Measurements from ENCODE around the gene ELAVL3. TPM values are rescaled to one million over a fixed set of nuclear protein-coding genes. Genes with fewer than 3 reads are reported as not detected.
A peak's percentile ranks its signal among the peaks of the same experiment; 100 is the strongest.

ELAVL3 gene
- total and polyA plus RNA-seq, 2 of the 4 experiments (the other 2 are of a cell fraction): not detected

- no peak within 1 kb of the TSS for H3K18ac ChIP-seq (ENCODE audit: low read depth, low read length)
- peaks cover 4% of the 10 kb centered on the region for H3K9me1 ChIP-seq (ENCODE audit: insufficient read depth, low read length)
- H2BK5ac ChIP-seq (ENCODE audit: low read depth, low read length, poor library complexity, severe bottlenecking): peak within 1 kb of the TSS; percentile 69
- peak within 1 kb of the TSS; percentile 90 for H4K5ac ChIP-seq (ENCODE audit: low read depth, low read length)
- peak within 1 kb of the TSS; percentile 60 for H3K4me3 ChIP-seq (ENCODE audit: insufficient read depth, low read depth, low read length)
- no peak within 1 kb of the TSS for H2BK20ac ChIP-seq (ENCODE audit: low read depth, low read length)
- H2BK15ac ChIP-seq (ENCODE audit: low read depth, low read length): no peak within 1 kb of the TSS
- no peaks in the 10 kb centered on the region for H4K20me1 ChIP-seq (ENCODE audit: insufficient read depth, low read length)
- WGBS, 2 experiments (ENCODE audit: extremely low coverage in 2 of 2, insufficient read length in 1 of 2): 0% methylated on average over 35 of the region's 65 CpGs; no CpG with 5 or more reads in 1 of the 2 experiments
- H3K4ac ChIP-seq (ENCODE audit: low read depth, low read length): peak within 1 kb of the TSS; percentile 80
- H2AFZ ChIP-seq (replicated peaks; ENCODE audit: low read length, poor library complexity): peak within 1 kb of the TSS; percentile 90
- no peaks in the 10 kb centered on the region for H3K9me3 ChIP-seq (ENCODE audit: control insufficient read depth, insufficient read depth, low read length)
- peak within 1 kb of the TSS; percentile 99 for H2AK9ac ChIP-seq (replicated peaks; ENCODE audit: low read depth, low read length, poor library complexity)
- ChIA-PET CTCF (no interaction called here), POLR2A (ENCODE audit: unreplicated experiment) (no interaction called here)
- peak within 1 kb of the TSS; percentile 91 for H2AK5ac ChIP-seq (ENCODE audit: low read depth, low read length)
- intact Hi-C loops (cut with micrococcal nuclease) (no loop called here), dilution Hi-C loops (cut with HindIII; ENCODE audit: low sequenced_read_pairs, unreplicated experiment) (no loop called here), in situ Hi-C loops (cut with MboI; ENCODE audit: low sequenced_read_pairs) (no loop called here)
- TF ChIP-seq NFE2L2 (IDR thresholded peaks at IDR 0.05; ENCODE audit: low read depth, low read length) (no peak), CTCF (conservative IDR thresholded peaks at IDR 0.05; ENCODE audit: low read depth, low read length) (no peak), MAZ (IDR thresholded peaks at IDR 0.05; ENCODE audit: borderline replicate concordance, low read depth, low read length) (peak; percentile 73; the same call in 1 of the 2 replicates), ELK1 (IDR thresholded peaks at IDR 0.05; ENCODE audit: borderline replicate concordance, low read depth, low read length) (no peak), FOS (IDR thresholded peaks at IDR 0.05; ENCODE audit: low read depth, low read length) (no peak), SMC3 (IDR thresholded peaks at IDR 0.05; ENCODE audit: low read depth, low read length) (no peak), MAFK (IDR thresholded peaks at IDR 0.05; ENCODE audit: low read depth, low read length) (no peak), POLR2A (IDR thresholded peaks at IDR 0.05; ENCODE audit: low read depth, low read length) (peak; percentile 75), MXI1 (IDR thresholded peaks at IDR 0.05; ENCODE audit: borderline replicate concordance, low read depth, low read length) (peak; percentile 100), RCOR1 (IDR thresholded peaks at IDR 0.05; ENCODE audit: insufficient replicate concordance, low read length) (no peak), BHLHE40 (IDR thresholded peaks at IDR 0.05; ENCODE audit: low read depth, low read length) (0 out of 2 replicates have a peak, but pooled peaks have one; percentile 1)
- no peaks in the 10 kb centered on the region for H3K27me3 ChIP-seq (ENCODE audit: control insufficient read depth, insufficient read depth, low read length)
- no peak within 1 kb of the TSS for H2BK120ac ChIP-seq (ENCODE audit: low read depth, low read length)
- peak within 1 kb of the TSS; percentile 95 for H3K4me2 ChIP-seq (ENCODE audit: low read depth, low read length)
- peaks cover 14 to 32% of the 10 kb centered on the region in 2 experiments; a peak in 3 of 4 replicates for H3K79me1 ChIP-seq (ENCODE audit: low read depth in 1 of 2, low read length in 2 of 2)
- peak within 1 kb of the TSS; percentile 91 for H3K14ac ChIP-seq (replicated peaks; ENCODE audit: low read depth, low read length)
- ATAC-seq (ENCODE audit: low read depth) (peak; percentile 70), DNase-seq (peak; percentile 92)
- H3K56ac ChIP-seq (ENCODE audit: extremely low read depth, insufficient read depth, low read length): peak within 1 kb of the TSS; percentile 31; the same call in 1 of the 2 replicates
- no TSS peak for BruUV-seq (replicated peaks)
- peak within 1 kb of the TSS; percentile 66 for H3K9ac ChIP-seq (ENCODE audit: low read depth, low read length)
- H4K91ac ChIP-seq (ENCODE audit: insufficient read depth, low read depth, low read length): peak within 1 kb of the TSS; percentile 82
- peak within 1 kb of the TSS; percentile 93 to 94 for H4K8ac ChIP-seq (ENCODE audit: low read depth in 2 of 2, low read length in 2 of 2)
- H3K27ac ChIP-seq (ENCODE audit: insufficient read depth, low read length): peak within 1 kb of the TSS; percentile 69; the same call in 1 of the 2 replicates
- no peaks in the 10 kb centered on the region; the same call in 1 of the 2 replicates for H3K36me3 ChIP-seq (ENCODE audit: control insufficient read depth, insufficient read depth, low read length)
- H3K23ac ChIP-seq (ENCODE audit: low read depth, low read length): no peak within 1 kb of the TSS
- H3K4me1 ChIP-seq (ENCODE audit: control insufficient read depth, insufficient read depth, low read length): peaks cover 6% of the 10 kb centered on the region
Measured at GRCh38 chr19:11505504-11506100, 24.8 kb upstream of the ELAVL3 start, which contains the start of gene ZNF653. TSS of gene ZNF653 (minus strand) at chr19:11505839. CDS start at chr19:11505786, 53 bp downstream.
